Omental fat pad (tissue), 4 donors: ENCODE results near the gene LRRFIP1. TPM values are rescaled to one million over a fixed set of nuclear protein-coding genes. Genes with fewer than 3 reads are reported as not detected.

Experiments
- ATAC-seq: fragments of 150-250 bp; one replicate; pipeline ENCODE4 v1.9.1; 2016; ENCODE audit warnings: mild to moderate bottlenecking, moderate library complexity; ENCODE audit not compliant: low FRiP score
- DNase-seq: peaks from one replicate; pipeline ENCODE4 v3.0.0-alpha.2; 2019; ENCODE audit warnings: low spot score
- CTCF ChIP-seq, 3 donors: fragments of 450-650 bp; IDR thresholded peaks; one replicate each; pipeline ENCODE4 v1.5.1; 2016 to 2017; ENCODE audit warnings: antibody characterized with exemption in 3 of 3, mild to moderate bottlenecking in 3 of 3, moderate library complexity in 2 of 3
- total RNA-seq, 4 donors: library from RNA; depleted of rRNA; stranded (reverse); fragments of >200 nt; gene quantifications; one replicate each; pipeline ENCODE4 v1.1.0, GENCODE V29; 2016

Gene LRRFIP1
- total RNA-seq, 4 donors from 2014 or later: 90.0 to 257 (median 113) TPM

GRCh38 chr2:237673130-237674001 is 46.0 kb downstream of the LRRFIP1 start:
- DNase-seq: no peak
- ATAC-seq: no peak
- no peak for TF ChIP-seq CTCF (IDR thresholded peaks at IDR 0.05)

GRCh38 chr2:237674731-237675276 is 47.4 kb downstream of the LRRFIP1 start:
- TF ChIP-seq CTCF (IDR thresholded peaks at IDR 0.05): no peak
- DNase-seq (no peak), ATAC-seq (peak; percentile 81)

GRCh38 chr2:237675316-237675715 is 47.9 kb downstream of the LRRFIP1 start:
- no peak for TF ChIP-seq CTCF (IDR thresholded peaks at IDR 0.05)
- DNase-seq (no peak), ATAC-seq (no peak)

GRCh38 chr2:237680702-237681478 is 53.5 kb downstream of the LRRFIP1 start:
- no peak for DNase-seq
- ATAC-seq: no peak
- no peak for TF ChIP-seq CTCF (IDR thresholded peaks at IDR 0.05)

- ATAC-seq: no peak
- DNase-seq: no peak
- no peak for TF ChIP-seq CTCF (IDR thresholded peaks at IDR 0.05)
Measured at GRCh38 chr2:237682151-237682550, 54.8 kb downstream of the LRRFIP1 start.

- TF ChIP-seq CTCF (IDR thresholded peaks at IDR 0.05): no peak
- ATAC-seq: no peak
- no peak for DNase-seq
Measured at GRCh38 chr2:237682856-237683670, 55.7 kb downstream of the LRRFIP1 start.
